ENCODE data around the gene DNAH9. TPM values are rescaled to one million over a fixed set of nuclear protein-coding genes. Genes with fewer than 3 reads are reported as not detected.

The DNAH9 gene
- total and polyA plus RNA-seq, 8 donors: 0.28 to 18.3 (median 0.42) TPM; not detected in 2

GRCh38 chr17:11557727-11558452, 40.4 kb upstream of the DNAH9 start:
- Histone ChIP-seq H3K27ac (no peak overlapping the region), H3K36me3 (no peaks in the 10 kb centered on the region), H3K9me3 (no peaks in the 10 kb centered on the region), H3K27me3 (no peaks in the 10 kb centered on the region), H3K4me3 (no peak overlapping the region), H3K4me1 (no peaks in the 10 kb centered on the region)
- TF ChIP-seq POLR2AphosphoS5 (IDR thresholded peaks at IDR 0.05) (no peak), POLR2A (IDR thresholded peaks at IDR 0.05) (no peak), EP300 (IDR thresholded peaks at IDR 0.05) (no peak), CTCF (IDR thresholded peaks at IDR 0.05) (no peak)
- intact Hi-C loops (cut with DNase I; ENCODE audit: low total_unique reads): no loop called here
- 90 to 95% (median 92%) methylated on average over 39 to 46 of the region's 46 CpGs for WGBS, 5 donors
- no peak for DNase-seq

- WGBS, 5 donors: 89 to 100% (median 96%) methylated on average over 6 to 10 of the region's 10 CpGs
- no peak for DNase-seq
- TF ChIP-seq POLR2AphosphoS5 (IDR thresholded peaks at IDR 0.05) (no peak), EP300 (IDR thresholded peaks at IDR 0.05) (no peak), POLR2A (IDR thresholded peaks at IDR 0.05) (no peak), CTCF (IDR thresholded peaks at IDR 0.05) (no peak)
- Histone ChIP-seq H3K4me3 (no peak overlapping the region), H3K27me3 (no peaks in the 10 kb centered on the region), H3K27ac (no peak overlapping the region), H3K9me3 (no peaks in the 10 kb centered on the region), H3K4me1 (no peaks in the 10 kb centered on the region), H3K36me3 (no peaks in the 10 kb centered on the region)
- intact Hi-C loops (cut with DNase I; ENCODE audit: low total_unique reads): no loop called here
Measured at GRCh38 chr17:11558681-11559234, 39.5 kb upstream of the DNAH9 start.

GRCh38 chr17:11559601-11560000, 38.7 kb upstream of the DNAH9 start:
- Histone ChIP-seq H3K36me3 (no peaks in the 10 kb centered on the region), H3K27me3 (no peaks in the 10 kb centered on the region), H3K27ac (no peak overlapping the region), H3K4me1 (no peaks in the 10 kb centered on the region), H3K9me3 (no peaks in the 10 kb centered on the region), H3K4me3 (no peak overlapping the region)
- 64 to 85% (median 74%) methylated on average over 4 to 7 of the region's 7 CpGs for WGBS, 5 donors
- TF ChIP-seq CTCF (IDR thresholded peaks at IDR 0.05) (no peak), POLR2AphosphoS5 (IDR thresholded peaks at IDR 0.05) (no peak), POLR2A (IDR thresholded peaks at IDR 0.05) (no peak), EP300 (IDR thresholded peaks at IDR 0.05) (no peak)
- intact Hi-C loops (cut with DNase I; ENCODE audit: low total_unique reads): no loop called here
- DNase-seq: no peak

- H3K4me1 ChIP-seq: no peaks in the 10 kb centered on the region
- DNase-seq: no peak
- H3K27ac ChIP-seq: no peak overlapping the region
- WGBS, 5 donors: 74 to 100% (median 95%) methylated on average over 1 of the region's 1 CpG
- no peaks in the 10 kb centered on the region for H3K9me3 ChIP-seq
- no peaks in the 10 kb centered on the region for H3K36me3 ChIP-seq
- intact Hi-C loops (cut with DNase I; ENCODE audit: low total_unique reads): no loop called here
- TF ChIP-seq POLR2A (IDR thresholded peaks at IDR 0.05): no peak
- TF ChIP-seq CTCF (IDR thresholded peaks at IDR 0.05): no peak
- TF ChIP-seq EP300 (IDR thresholded peaks at IDR 0.05): no peak
- TF ChIP-seq POLR2AphosphoS5 (IDR thresholded peaks at IDR 0.05): no peak
- H3K27me3 ChIP-seq: no peaks in the 10 kb centered on the region
- no peak overlapping the region for H3K4me3 ChIP-seq
Measured at GRCh38 chr17:11561281-11561680, 37.0 kb upstream of the DNAH9 start.
